Stomach (tissue), 4 donors: Measurements from ENCODE around the gene BPGM.
"Not testable (repeated sequence)": the region's sequence is repeated elsewhere in the genome, so short reads cannot be mapped to it uniquely, and the experiment has no call there.

Source experiments
- CTCF ChIP-seq, 7 experiments: fragments of 450-650 bp in 4 of 7; fragments of 200-600 bp in 3 of 7; sonication (generic) in 3 of 7; IDR thresholded peaks; one replicate each; pipeline ENCODE4 v1.5.1; 2016 to 2019; ENCODE audit warnings: antibody characterized with exemption in 7 of 7, control low read depth in 2 of 7, mild to moderate bottlenecking in 1 of 7
- EP300 ChIP-seq: sonication (generic); formaldehyde crosslinking; IDR thresholded peaks from one replicate; pipeline ENCODE4 v1.6.1; 2017; ENCODE audit warnings: antibody characterized with exemption
- POLR2A ChIP-seq, 4 donors: fragments of 450-650 bp; IDR thresholded peaks; one replicate each; pipeline ENCODE4 v1.6.1; 2016; ENCODE audit warnings: antibody characterized with exemption in 4 of 4, control low read depth in 2 of 4, mild to moderate bottlenecking in 1 of 4, moderate library complexity in 1 of 4
- POLR2AphosphoS5 ChIP-seq, 3 donors: sonication (generic); formaldehyde crosslinking; IDR thresholded peaks; one replicate each; pipeline ENCODE4 v1.6.1; 2016; ENCODE audit warnings: antibody characterized with exemption in 3 of 3

- not testable (repeated sequence) for TF ChIP-seq CTCF (IDR thresholded peaks at IDR 0.05); EP300; POLR2A (IDR thresholded peaks at IDR 0.05); POLR2AphosphoS5 (IDR thresholded peaks at IDR 0.05)
Observed at GRCh38 chr7:134641981-134642380, 4.7 kb upstream of the BPGM start.
